Cardiac muscle cell (in vitro differentiated cells and primary cell): Measurements from ENCODE around the gene CSMD2. TPM values are rescaled to one million over a fixed set of nuclear protein-coding genes. Genes with fewer than 3 reads are reported as not detected.
A peak's percentile ranks its signal among the peaks of the same experiment; 100 is the strongest.

Source experiments
- DNase-seq, 2 donors: peaks; one replicate each; pipeline versions ENCODE4 v3.0.0 to v3.0.0-alpha.2; 2010 to 2017; ENCODE audit warnings: low read depth in 1 of 2, low spot score in 1 of 2
- H3K27ac ChIP-seq: fragments of 200-600 bp; sonication (generic); 2 replicates; pipeline ENCODE4 v1.5.1; 2016
- H3K27me3 ChIP-seq: fragments of 200-600 bp; sonication (generic); 2 replicates; pipeline ENCODE4 v1.6.0; 2016; ENCODE audit warnings: control low read depth
- H3K36me3 ChIP-seq: fragments of 200-600 bp; sonication (generic); 2 replicates; pipeline ENCODE4 v1.5.1; 2016; ENCODE audit warnings: control low read depth
- H3K4me1 ChIP-seq: fragments of 200-600 bp; sonication (generic); 2 replicates; pipeline ENCODE4 v1.8.1; 2017; ENCODE audit warnings: low read depth, mild to moderate bottlenecking, mixed run types
- H3K4me3 ChIP-seq: fragments of 200-600 bp; sonication (generic); 2 replicates; pipeline ENCODE4 v1.5.1; 2016; ENCODE audit warnings: mild to moderate bottlenecking
- H3K9me3 ChIP-seq: fragments of 200-600 bp; sonication (generic); 2 replicates; pipeline ENCODE4 v1.5.1; 2017; ENCODE audit warnings: low read depth, mild to moderate bottlenecking, control low read depth
- polyA plus RNA-seq: library from polyadenylated mRNA; unstranded; fragments of >200 nt; fragmentation: Nextera tagmentation; extraction: Ambion mirVana; gene quantifications from 2 replicates; pipeline ENCODE4 v1.2.1, GENCODE V29; 2016
- total RNA-seq: library from RNA; depleted of rRNA; stranded (reverse); fragments of >200 nt; gene quantifications from 2 replicates; pipeline ENCODE4 v1.2.3, GENCODE V29; 2016
- TF ChIP-seq, protein P1 (sequence below): IDR thresholded peaks from 2 replicates; pipeline ENCODE4 v1.5.1; 2012; ENCODE audit warnings: low read depth, mild to moderate bottlenecking, low read length

CSMD2 gene
- total and polyA plus RNA-seq, 2 experiments from 2014 or later: 0.24 TPM; not detected in 1

DNA sequence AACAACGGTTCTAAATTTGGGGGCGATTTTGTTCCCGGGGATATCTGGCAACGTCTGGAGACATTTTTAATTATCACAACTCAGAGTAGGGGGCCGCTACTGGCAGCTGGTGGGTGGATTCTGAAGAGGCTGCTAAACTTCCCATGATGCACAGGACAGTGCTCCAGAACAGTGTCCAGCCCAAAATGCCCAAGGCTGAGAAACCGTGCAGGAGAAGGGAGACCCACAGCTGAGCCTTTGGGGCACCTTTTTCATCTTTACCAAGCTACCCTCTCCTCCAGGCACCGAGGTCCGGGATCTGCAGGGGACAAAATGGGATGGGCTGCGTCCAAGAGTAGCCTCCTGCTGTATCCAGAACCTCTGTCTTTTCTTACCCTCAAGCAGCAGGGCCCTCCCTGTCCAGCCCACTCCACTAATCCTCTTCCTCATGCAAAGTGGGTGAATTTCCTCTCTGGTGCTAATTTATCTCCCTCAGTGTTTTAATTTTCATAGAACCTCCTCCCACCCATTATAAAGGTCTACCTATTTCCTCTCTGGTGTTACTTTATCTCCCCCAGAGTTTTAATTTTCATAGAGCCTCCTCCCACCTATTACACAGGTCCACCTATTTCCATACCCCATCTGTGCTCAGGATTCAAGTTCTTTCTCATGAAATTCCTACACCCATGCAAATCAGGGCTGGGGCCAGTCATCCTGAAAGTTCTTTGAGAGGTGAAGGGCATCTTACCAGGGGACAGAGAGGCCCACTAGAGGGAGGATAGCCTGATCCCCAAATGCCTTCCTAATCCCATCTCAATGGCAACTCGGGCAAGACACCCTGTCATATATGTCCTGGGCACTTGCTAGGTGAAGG lies 42.7 kb downstream of the CSMD2 start:
- peaks cover 4% of the 10 kb centered on the region for H3K4me1 ChIP-seq
- H3K27ac ChIP-seq: no peak overlapping the region
- H3K9me3 ChIP-seq: no peaks in the 10 kb centered on the region
- H3K4me3 ChIP-seq: no peak overlapping the region
- H3K36me3 ChIP-seq: no peaks in the 10 kb centered on the region
- no peak for DNase-seq
- TF ChIP-seq, protein P1, sequence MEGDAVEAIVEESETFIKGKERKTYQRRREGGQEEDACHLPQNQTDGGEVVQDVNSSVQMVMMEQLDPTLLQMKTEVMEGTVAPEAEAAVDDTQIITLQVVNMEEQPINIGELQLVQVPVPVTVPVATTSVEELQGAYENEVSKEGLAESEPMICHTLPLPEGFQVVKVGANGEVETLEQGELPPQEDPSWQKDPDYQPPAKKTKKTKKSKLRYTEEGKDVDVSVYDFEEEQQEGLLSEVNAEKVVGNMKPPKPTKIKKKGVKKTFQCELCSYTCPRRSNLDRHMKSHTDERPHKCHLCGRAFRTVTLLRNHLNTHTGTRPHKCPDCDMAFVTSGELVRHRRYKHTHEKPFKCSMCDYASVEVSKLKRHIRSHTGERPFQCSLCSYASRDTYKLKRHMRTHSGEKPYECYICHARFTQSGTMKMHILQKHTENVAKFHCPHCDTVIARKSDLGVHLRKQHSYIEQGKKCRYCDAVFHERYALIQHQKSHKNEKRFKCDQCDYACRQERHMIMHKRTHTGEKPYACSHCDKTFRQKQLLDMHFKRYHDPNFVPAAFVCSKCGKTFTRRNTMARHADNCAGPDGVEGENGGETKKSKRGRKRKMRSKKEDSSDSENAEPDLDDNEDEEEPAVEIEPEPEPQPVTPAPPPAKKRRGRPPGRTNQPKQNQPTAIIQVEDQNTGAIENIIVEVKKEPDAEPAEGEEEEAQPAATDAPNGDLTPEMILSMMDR: no peak
- no peaks in the 10 kb centered on the region for H3K27me3 ChIP-seq

DNA sequence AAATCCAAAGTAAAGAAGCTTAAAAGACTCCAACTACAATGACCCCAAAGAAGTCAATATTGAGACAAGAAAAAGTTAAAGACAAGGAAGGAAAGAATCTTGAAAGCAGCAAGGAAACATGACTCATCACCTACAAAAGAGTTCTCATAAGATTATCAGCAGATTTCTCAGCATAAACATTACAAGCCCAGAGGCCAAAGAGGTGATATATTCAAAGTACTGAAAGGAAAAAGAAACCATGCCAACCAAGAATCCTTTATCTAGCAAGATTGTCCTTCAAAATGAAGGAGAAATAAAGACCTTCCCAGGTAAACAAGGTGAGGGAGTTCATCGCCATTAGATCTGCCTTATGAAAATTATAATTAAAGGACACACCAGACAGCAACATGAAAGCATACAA lies 49.8 kb downstream of the CSMD2 start:
- no peaks in the 10 kb centered on the region for H3K4me1 ChIP-seq
- H3K4me3 ChIP-seq: no peak overlapping the region
- H3K27ac ChIP-seq: no peak overlapping the region
- no peaks in the 10 kb centered on the region for H3K27me3 ChIP-seq
- DNase-seq: no peak
- no peaks in the 10 kb centered on the region for H3K9me3 ChIP-seq
- TF ChIP-seq, protein P1: no peak
- H3K36me3 ChIP-seq: no peaks in the 10 kb centered on the region

DNA sequence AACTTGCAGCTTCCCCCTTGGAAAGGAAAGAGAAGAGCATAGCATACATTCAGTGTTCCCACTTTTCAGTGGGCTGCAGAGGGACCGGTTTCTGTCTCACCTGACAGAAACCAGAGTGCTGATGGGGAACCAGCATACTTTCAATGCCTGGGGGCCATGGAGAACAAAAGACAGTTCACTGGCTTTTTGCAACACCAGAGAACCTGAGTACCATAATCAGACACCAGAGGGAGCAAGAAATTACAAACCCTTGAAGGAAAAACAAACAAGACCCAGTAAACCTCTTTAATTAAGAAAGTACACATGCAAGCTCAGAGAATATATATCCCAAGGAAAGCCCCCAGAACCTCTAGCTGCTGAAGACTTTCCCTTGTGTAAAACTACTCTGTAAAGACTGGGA lies 51.1 kb downstream of the CSMD2 start:
- Histone ChIP-seq H3K36me3 (no peaks in the 10 kb centered on the region), H3K27me3 (no peaks in the 10 kb centered on the region), H3K27ac (no peak overlapping the region), H3K9me3 (no peaks in the 10 kb centered on the region), H3K4me1 (no peaks in the 10 kb centered on the region), H3K4me3 (no peak overlapping the region)
- DNase-seq: peak; percentile 1 to 23
- TF ChIP-seq, protein P1: no peak

DNA sequence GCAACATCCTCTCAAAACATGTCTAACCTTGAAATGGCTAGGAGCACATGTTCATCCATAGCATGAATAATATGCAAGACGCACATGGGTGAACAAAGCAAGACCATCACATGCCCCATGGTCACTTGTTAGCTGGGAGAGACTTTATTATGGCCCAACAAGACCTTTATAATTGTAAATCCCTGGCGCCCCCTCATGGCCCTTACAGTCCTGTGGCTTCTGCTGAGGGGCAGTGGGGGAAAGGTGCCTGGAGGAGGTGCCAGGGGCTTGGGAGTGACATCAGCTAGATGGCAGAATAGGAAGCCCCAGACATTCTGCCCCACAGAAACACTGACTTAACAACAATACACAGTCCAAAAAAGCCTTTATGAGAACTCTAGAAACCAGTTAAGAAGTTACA lies 51.7 kb downstream of the CSMD2 start:
- no peaks in the 10 kb centered on the region for H3K9me3 ChIP-seq
- TF ChIP-seq, protein P1: no peak
- no peak overlapping the region for H3K4me3 ChIP-seq
- no peaks in the 10 kb centered on the region for H3K27me3 ChIP-seq
- H3K4me1 ChIP-seq: no peaks in the 10 kb centered on the region
- no peaks in the 10 kb centered on the region for H3K36me3 ChIP-seq
- no peak overlapping the region for H3K27ac ChIP-seq
- peak in 1 of 2 donors; percentile 51 for DNase-seq

DNA sequence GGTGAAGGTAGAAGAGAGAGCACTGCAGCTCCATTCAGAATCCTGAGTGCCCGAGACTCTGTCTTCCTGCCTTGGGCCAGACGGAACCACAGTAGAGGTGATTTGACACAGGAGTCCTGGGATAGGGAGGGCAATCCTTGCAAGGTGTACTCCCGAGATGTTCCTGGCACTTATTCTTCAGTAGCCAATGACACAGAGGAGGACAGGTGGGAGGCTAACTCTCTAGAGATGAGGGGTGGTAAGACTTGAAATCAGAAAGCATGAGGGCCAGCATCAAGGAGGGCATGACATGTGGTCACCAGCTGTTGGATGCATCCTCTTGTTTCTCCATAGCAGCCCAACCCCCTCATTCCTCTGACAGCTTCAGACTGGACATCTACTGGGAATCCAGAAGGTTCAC lies 56.3 kb downstream of the CSMD2 start:
- TF ChIP-seq, protein P1: no peak

More for the DNA sequence above, 56.3 kb downstream of the CSMD2 start:
- no peak overlapping the region for H3K27ac ChIP-seq
- H3K4me3 ChIP-seq: no peak overlapping the region
- no peaks in the 10 kb centered on the region for H3K9me3 ChIP-seq
- H3K36me3 ChIP-seq: no peaks in the 10 kb centered on the region
- H3K27me3 ChIP-seq: no peaks in the 10 kb centered on the region
- no peak for DNase-seq
- no peaks in the 10 kb centered on the region for H3K4me1 ChIP-seq
